IPS-11a (cell line): ENCODE results near the gene SLCO6A1.

ENCODE experiments used
- H3K4me3 ChIP-seq: one replicate; pipeline ENCODE4 v1.5.1; 2013; ENCODE audit warnings: low read depth, low read length, control low read depth

Gene SLCO6A1

GRCh38 chr5:102481054-102481715 lies 17.6 kb downstream of the SLCO6A1 start:
- H3K4me3 ChIP-seq: no peak overlapping the region

GRCh38 chr5:102453716-102454115 lies 45.1 kb downstream of the SLCO6A1 start:
- no peak overlapping the region for H3K4me3 ChIP-seq

- no peak overlapping the region for H3K4me3 ChIP-seq
Measured at GRCh38 chr5:102451082-102451481, 47.7 kb downstream of the SLCO6A1 start.

DNA sequence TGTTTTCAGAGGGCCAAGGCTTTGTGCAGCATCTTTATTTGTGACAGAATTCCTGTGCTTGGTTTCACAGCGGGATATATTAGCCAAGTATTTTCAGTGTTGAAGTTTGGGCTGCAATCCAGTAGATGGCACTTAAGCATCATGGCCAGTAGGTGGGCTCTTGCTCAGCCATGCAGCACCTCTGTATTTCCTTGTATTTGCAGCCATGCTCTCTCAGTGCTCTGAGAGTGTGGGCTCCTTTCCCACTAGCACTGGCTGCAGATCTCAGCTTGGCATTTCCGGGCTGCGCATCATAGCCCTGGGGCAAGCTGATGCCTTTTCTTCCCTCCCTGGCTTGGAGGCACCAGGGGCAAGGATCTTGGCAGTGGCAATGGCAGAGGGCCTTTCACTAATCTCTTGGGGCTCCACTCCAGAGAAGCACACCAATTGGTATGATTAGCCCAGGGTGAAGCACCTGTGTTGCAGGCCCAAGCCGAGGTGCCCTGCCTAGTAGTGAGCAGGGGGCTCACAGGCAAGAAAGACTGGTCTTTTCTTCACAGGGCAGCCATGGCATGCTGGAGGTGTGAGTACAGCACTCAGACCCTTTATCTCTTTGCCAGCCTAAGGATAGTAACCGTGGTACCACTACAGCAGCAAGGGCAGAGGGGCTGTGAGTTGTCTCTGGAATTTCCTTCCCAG lies 48.3 kb downstream of the SLCO6A1 start:
- no peak overlapping the region for H3K4me3 ChIP-seq

DNA sequence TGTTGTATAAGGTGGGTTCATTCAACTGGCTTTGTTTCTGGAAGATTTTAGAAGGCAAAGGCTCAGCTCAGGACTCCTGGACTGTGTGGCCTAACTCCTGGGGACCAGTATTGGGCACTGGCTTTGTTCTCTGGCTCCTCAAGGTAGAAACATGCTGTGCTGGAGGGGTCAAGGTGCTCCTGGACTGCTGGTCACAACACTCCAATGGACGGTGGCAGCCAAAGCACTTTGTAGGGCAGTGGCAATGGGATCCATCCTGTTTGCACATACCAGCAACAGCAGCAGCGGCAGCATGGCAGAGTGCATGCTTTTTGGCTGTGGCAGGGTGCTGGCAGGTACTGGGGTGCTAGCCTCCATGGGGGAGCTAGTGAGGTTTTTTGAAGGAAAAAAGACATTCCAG lies 65.3 kb downstream of the SLCO6A1 start:
- no peak overlapping the region for H3K4me3 ChIP-seq

- no peak overlapping the region for H3K4me3 ChIP-seq
Measured at GRCh38 chr5:102421647-102422046, 77.2 kb downstream of the SLCO6A1 start.

- no peak overlapping the region for H3K4me3 ChIP-seq
Measured at GRCh38 chr5:102418531-102418930, 80.3 kb downstream of the SLCO6A1 start.

- no peak overlapping the region for H3K4me3 ChIP-seq
Measured at GRCh38 chr5:102414448-102414847, 84.4 kb downstream of the SLCO6A1 start.

DNA sequence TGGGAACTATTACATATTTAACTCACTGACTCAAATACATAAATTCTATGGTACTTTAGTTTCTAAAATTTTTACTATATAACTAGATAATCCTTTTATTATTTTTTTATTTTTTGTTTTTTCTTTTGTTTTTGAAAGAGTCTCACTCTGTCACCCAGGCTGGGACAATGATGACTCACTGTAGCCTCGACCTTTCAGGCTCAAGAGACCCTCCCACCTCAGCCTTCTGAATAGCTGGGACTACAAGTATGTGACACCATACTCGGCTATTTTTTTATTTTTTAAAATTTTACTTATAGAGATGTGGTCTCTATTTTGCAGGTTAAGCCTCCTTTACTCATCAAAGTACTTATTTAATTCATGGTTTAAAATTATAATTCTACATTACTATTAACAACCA lies 110.6 kb downstream of the SLCO6A1 start:
- no peak overlapping the region for H3K4me3 ChIP-seq

DNA sequence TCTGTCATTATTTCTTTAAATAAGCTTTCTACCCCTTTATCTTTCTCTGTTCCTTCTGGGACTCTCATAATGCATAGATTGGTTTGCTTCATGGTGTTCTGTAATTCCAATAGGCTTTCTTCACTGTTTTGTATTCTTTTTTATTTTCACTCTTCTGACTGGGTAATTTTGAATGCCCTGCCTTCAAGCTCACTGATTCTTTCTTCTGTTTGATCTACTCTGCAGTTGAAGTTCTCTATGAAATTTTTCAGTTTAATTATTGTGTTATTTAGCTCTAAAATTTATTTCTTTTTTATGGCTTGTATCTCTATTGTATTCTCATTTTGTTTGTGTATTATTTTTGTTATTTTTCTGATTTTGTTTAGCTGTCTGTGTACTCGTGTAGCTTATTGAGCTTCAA lies 113.4 kb downstream of the SLCO6A1 start:
- no peak overlapping the region for H3K4me3 ChIP-seq

DNA sequence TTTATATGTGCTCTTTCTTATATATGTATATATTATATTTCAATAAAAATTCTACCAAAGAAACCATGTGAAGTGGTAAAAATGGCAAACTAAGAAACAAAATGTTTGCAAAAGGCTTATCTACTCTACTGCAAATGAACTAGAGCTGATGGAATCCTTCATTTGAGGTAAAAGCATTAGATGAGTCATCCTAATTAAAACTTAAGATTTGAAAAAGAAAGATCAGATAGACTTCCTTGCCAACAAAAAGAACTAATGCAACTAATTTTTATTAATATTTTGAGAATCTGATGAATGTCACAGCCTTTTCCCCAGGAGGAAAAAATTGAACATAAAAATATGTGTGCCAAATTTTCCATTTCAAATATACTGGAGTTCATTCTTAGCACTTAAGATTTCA lies 118.6 kb downstream of the SLCO6A1 start:
- no peak overlapping the region for H3K4me3 ChIP-seq

- H3K4me3 ChIP-seq: no peak overlapping the region
Measured at GRCh38 chr5:102375876-102376275, 122.9 kb downstream of the SLCO6A1 start.

- no peak overlapping the region for H3K4me3 ChIP-seq
Measured at GRCh38 chr5:102375272-102375671, 123.5 kb downstream of the SLCO6A1 start.

GRCh38 chr5:102368392-102368791 lies 130.4 kb downstream of the SLCO6A1 start:
- no peak overlapping the region for H3K4me3 ChIP-seq

- no peak overlapping the region for H3K4me3 ChIP-seq
Measured at GRCh38 chr5:102341681-102342288, 157.0 kb downstream of the SLCO6A1 start.

DNA sequence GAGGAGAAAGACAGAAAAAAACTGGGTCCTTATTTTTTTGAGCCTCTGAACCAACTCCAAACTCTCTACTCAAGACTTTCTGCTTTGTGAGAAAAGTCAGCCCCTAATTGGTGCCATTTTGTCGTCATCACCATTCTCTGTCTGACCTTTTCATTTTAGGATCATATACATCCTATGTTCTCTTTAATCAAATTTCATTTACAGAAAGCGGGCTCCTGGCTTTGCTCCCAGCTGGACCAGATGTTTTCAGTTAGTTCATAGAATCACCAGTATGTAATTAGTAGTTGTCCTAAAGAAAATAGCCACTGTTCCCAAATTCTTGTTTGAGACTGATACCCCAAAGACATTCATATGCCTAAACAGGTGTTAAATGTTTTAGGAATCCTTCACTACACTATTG lies 174.1 kb downstream of the SLCO6A1 start:
- no peak overlapping the region for H3K4me3 ChIP-seq
